Heart right ventricle (tissue), 16 donors: ENCODE results near the gene CFAP92. TPM values are rescaled to one million over a fixed set of nuclear protein-coding genes. Genes with fewer than 3 reads are reported as not detected.

Experiments
- ATAC-seq, 8 donors: fragments of 200-7000 bp; cut with Tn5 transposase; one replicate each; pipeline ENCODE4 v1.9.1; 2020; ENCODE audit warnings: mild to moderate bottlenecking in 8 of 8, moderate library complexity in 8 of 8, moderate number of reproducible peaks in 1 of 8
- DNase-seq, 2 donors: peaks; one replicate each; pipeline ENCODE4 v3.0.0-alpha.2; 2020
- H3K27ac ChIP-seq, 10 donors: fragments of 200-600 bp; sonication (generic) in 2 of 10; one replicate each; pipeline versions ENCODE4 v1.5.0 to v1.8.0; 2020 to 2022; ENCODE audit warnings: mild to moderate bottlenecking in 3 of 10
- H3K27me3 ChIP-seq, 7 donors: fragments of 200-600 bp; one replicate each; pipeline ENCODE4 v1.8.0; 2021 to 2022; ENCODE audit warnings: mild to moderate bottlenecking in 2 of 7
- H3K36me3 ChIP-seq, 9 donors: fragments of 200-600 bp; sonication (generic) in 1 of 9; one replicate each; pipeline versions ENCODE4 v1.5.0 to v1.8.0; 2020 to 2022; ENCODE audit warnings: mild to moderate bottlenecking in 2 of 9
- H3K4me1 ChIP-seq, 9 donors: fragments of 200-600 bp; sonication (generic) in 1 of 9; one replicate each; pipeline versions ENCODE4 v1.5.0 to v1.8.0; 2020 to 2022; ENCODE audit warnings: mild to moderate bottlenecking in 4 of 9
- H3K4me3 ChIP-seq, 10 donors: fragments of 200-600 bp; sonication (generic) in 2 of 10; one replicate each; pipeline versions ENCODE4 v1.5.0 to v1.8.0; 2020 to 2022; ENCODE audit warnings: mild to moderate bottlenecking in 7 of 10, moderate library complexity in 2 of 10
- H3K9me3 ChIP-seq, 11 donors: fragments of 200-600 bp in 10 of 11; sonication (generic) in 2 of 11; one replicate each; pipeline versions ENCODE4 v1.5.0 to v1.8.0; 2013 to 2022; ENCODE audit warnings: mild to moderate bottlenecking in 2 of 11, control low read depth in 1 of 11, moderate library complexity in 1 of 11
- CTCF ChIP-seq, 9 donors: fragments of 200-600 bp; sonication (generic) in 2 of 9; IDR thresholded peaks; one replicate each; pipeline versions ENCODE4 v1.5.0 to v1.8.0; 2021 to 2022; ENCODE audit warnings: antibody characterized with exemption in 9 of 9, mild to moderate bottlenecking in 5 of 9, moderate library complexity in 1 of 9
- WGBS, 2 donors: extraction: QIAGEN DNeasy Blood & Tissue Kit; methylation state at CpG; one replicate each; pipeline ENCODE4 v1.1.7; 2013; ENCODE audit warnings: inconsistent platforms in 1 of 2; 5-methylcytosine and 5-hydroxymethylcytosine counted together
- intact Hi-C, 10 donors: fragments of 100-400 bp; cut with DNase I; formaldehyde crosslinking; loops; one replicate each; pipeline versions ENCODE4 v1.11.1 to v1.14.2; 2022
- polyA plus RNA-seq, 2 donors: library from polyadenylated mRNA; stranded (reverse); fragments of 200-250 nt; gene quantifications; one replicate each; pipeline ENCODE4 v1.2.3, GENCODE V29; 2013
- total RNA-seq, 10 donors: library from RNA; stranded (reverse); fragmentation: NEBNext Ultra II Directional in 3 of 10; extraction: Animal tissue kit (Norgen Biotek cat#: 25700) in 3 of 10; gene quantifications; one replicate each; pipeline versions ENCODE4 v1.2.1 to v1.2.4, GENCODE V29; 2021 to 2023
- donor health status: Arrhythmogenic right ventricular cardiomyopathy.
- donor health status: ischemic (EF 13 %, LVEDD 7.1; RV severe dilation, severe dysfunction).
- donor health status: healthy with polysubstance abuse.
- donor health status: DM: no; HTN: yes; CAD: no.
- donor health status: DM: no; HTN: no; CAD: no.
- donor health status: ischemic (EF 25% LVEDD 6.9; RV normal size, moderate dysfunction).
- donor health status: ischemic (EF 25% LVEDD 5.7; RV mildly dilated, moderate dysfunction).
- donor health status: healthy.
- donor health status: DM: yes; HTN: yes; CAD: no.
- donor health status: Ischemic cardiomyopathy.
- donor health status: ischemic (EF 35%, LVEDD 5.7; RV mildly dilated, moderate dysfunction).
- donor health status: nonischemic (EF 11% LVEDD 7.7; RV severe dilation, severe dysfunction).
- donor health status: DM: yes; HTN: yes; CAD: no.
- donor health status: PGD.
- donor health status: ischemic (EF 29% LVEDD 5.4; RV normal size, mild dysfunction).
- donor health status: nonischemic (EF 23%, LVEDD 6.1; RV moderate dilation, normal function).

The CFAP92 gene
- total and polyA plus RNA-seq, 12 donors, result 0.12 to 1.2 (median 0.41) TPM

DNA sequence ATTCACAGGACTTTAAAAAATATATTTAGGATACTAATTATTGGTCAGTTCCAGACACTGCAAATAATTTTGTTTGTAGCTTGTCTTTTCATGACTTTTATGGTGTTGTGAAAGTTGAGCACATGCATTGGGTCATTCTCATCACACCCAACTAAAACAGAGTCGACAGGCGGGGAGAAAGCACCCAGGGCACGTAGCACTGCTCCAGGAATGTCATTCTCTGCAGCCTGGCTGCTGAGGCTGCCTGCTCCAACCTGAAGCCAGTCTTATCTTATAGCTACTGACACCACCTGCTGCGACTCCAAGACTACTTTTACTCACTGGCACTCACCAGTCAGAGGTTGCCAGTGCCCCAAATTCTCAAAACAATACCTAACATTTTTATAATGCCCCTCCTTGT is 57.5 kb downstream of the CFAP92 start:
- Histone ChIP-seq H3K27me3 (no peaks in the 10 kb centered on the region), H3K9me3 (no peaks in the 10 kb centered on the region), H3K36me3 (no peaks in the 10 kb centered on the region), H3K27ac (no peak overlapping the region), H3K4me3 (no peak overlapping the region), H3K4me1 (no peaks in the 10 kb centered on the region)
- no peak for ATAC-seq
- no peak for TF ChIP-seq CTCF (IDR thresholded peaks at IDR 0.05)
- DNase-seq, result no peak
- intact Hi-C loops, result no loop called here
- WGBS, 2 donors, result 34 to 57% methylated on average over 4 of the region's 4 CpGs

DNA sequence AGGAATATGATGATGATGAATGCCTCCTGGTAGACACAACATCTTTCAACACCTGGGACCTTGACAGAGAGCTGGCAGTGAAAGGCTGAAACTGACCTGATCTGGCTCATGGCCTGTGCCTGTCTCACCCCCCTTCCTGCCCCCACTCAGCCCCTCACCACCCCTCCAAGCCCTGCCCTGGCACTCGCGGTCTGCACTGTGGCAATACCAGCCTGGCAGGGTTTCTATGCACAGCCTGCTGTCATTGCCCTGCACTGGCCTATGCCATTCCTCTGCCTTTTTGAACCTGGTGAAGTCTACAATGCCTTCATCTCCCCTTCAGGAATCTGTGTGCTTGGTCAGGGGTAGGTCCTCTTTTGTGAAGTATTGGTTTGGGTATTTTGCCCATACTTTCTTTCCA is 58.0 kb downstream of the CFAP92 start:
- H3K9me3 ChIP-seq, result no peaks in the 10 kb centered on the region
- H3K27me3 ChIP-seq, result no peaks in the 10 kb centered on the region
- no peak for DNase-seq
- no peak overlapping the region for H3K27ac ChIP-seq
- 60 to 75% methylated on average over 2 of the region's 2 CpGs for WGBS, 2 donors
- no peaks in the 10 kb centered on the region for H3K4me1 ChIP-seq
- no peak for TF ChIP-seq CTCF (IDR thresholded peaks at IDR 0.05)
- H3K36me3 ChIP-seq, result no peaks in the 10 kb centered on the region
- H3K4me3 ChIP-seq, result no peak overlapping the region
- ATAC-seq, result peak in 2 of 8 donors; percentile 33 to 39
- intact Hi-C loops, result no loop called here

DNA sequence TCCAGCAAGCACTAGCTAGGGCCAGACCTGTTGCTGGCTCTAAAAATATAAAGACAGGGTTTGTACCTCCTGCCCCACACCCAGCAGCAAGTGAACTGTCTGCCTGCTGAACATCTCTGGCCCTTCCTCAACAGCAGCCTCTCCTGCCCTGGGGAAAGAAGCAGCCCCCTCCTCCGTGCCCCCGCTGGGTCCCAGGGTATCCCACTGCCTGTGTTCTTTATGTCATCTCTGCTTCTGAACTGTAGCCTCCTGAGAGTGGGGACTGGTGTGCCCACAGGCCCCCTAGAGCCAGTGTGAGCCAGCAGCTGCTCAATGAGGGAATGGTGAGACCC is 60.0 kb downstream of the CFAP92 start:
- DNase-seq (no peak), ATAC-seq (no peak)
- Histone ChIP-seq H3K27me3 (no peaks in the 10 kb centered on the region), H3K36me3 (no peaks in the 10 kb centered on the region), H3K4me1 (no peaks in the 10 kb centered on the region), H3K9me3 (peaks cover 0 to 9% (median 2%) of the 10 kb centered on the region in 11 donors), H3K27ac (no peak overlapping the region), H3K4me3 (no peak overlapping the region)
- intact Hi-C loops, result no loop called here
- no peak for TF ChIP-seq CTCF (IDR thresholded peaks at IDR 0.05)
- 89 to 90% methylated on average over 2 of the region's 2 CpGs for WGBS, 2 donors

DNA sequence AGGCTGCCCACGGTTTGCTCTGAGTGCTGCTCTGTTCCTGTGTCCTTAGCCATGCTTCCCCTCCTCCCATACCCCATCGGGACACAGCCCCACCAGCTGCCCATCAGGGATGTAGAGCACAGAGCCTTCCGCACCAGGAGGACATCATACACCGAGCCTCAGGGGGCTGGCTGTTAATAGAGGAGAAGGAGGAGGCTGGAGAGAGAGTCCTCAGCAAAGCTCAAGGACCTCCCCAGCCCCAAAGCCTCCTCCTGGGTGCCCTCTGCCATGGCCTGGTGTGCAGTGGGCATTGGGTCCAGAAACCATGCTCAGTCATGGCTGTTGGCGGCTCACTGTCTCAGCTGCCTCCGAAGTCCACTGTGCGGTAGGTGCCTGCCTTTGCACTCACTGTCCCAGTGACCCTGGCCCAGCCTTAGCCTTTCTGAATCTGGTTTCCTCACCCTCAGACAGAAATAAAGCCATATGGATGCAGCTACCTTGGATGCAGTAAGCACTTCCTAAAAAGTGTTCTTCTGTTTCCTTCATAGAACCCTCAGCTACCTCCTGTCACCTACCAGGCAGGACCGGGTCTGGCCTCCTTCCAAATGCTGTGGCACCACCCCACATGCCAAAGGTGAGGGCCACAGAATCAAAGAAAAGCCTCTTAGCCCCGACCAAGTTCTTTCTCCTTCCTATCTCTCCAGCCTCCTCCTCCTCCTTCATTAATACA is 60.5 kb downstream of the CFAP92 start:
- H3K4me1 ChIP-seq, result no peaks in the 10 kb centered on the region
- DNase-seq, result no peak
- intact Hi-C loops, result no loop called here
- no peak for TF ChIP-seq CTCF (IDR thresholded peaks at IDR 0.05)
- no peaks in the 10 kb centered on the region for H3K36me3 ChIP-seq
- no peak for ATAC-seq
- H3K27me3 ChIP-seq, result no peaks in the 10 kb centered on the region
- no peak overlapping the region for H3K27ac ChIP-seq
- H3K4me3 ChIP-seq, result no peak overlapping the region
- WGBS, 2 donors, result 73 to 75% methylated on average over 9 of the region's 9 CpGs
- peaks cover 0 to 10% (median 2%) of the 10 kb centered on the region in 11 donors for H3K9me3 ChIP-seq
